ENCODE results near the gene GMPS. TPM values are rescaled to one million over a fixed set of nuclear protein-coding genes. Genes with fewer than 3 reads are reported as not detected.
"Not testable (repeated sequence)": the region's sequence is repeated elsewhere in the genome, so short reads cannot be mapped to it uniquely, and the experiment has no call there.

The GMPS gene
- polyA plus RNA-seq (2013): 62.4 and 63.9 TPM in 2 replicates

GRCh38 chr3:155870133-155870944 is at the start of gene GMPS:
TSS of gene GMPS (plus strand) at chr3:155870650. CDS start at chr3:155870871, 221 bp downstream.
- Histone ChIP-seq H4K12ac (ENCODE audit: low read depth, low read length) (peak within 1 kb of the TSS; percentile 91), H3K4me1 (ENCODE audit: control insufficient read depth in 1 of 2, insufficient read depth in 2 of 2, low read length in 2 of 2) (peaks cover 0 to 2% of the 10 kb centered on the region in 2 experiments), H3K4ac (ENCODE audit: low read depth, low read length) (peak within 1 kb of the TSS; percentile 75), H3K23ac (ENCODE audit: low read length) (no peak within 1 kb of the TSS), H3K79me1 (ENCODE audit: low read length) (peaks cover 14% of the 10 kb centered on the region), H3K36me3 (ENCODE audit: control insufficient read depth in 1 of 2, insufficient read depth in 2 of 2, low read length in 2 of 2) (no peaks in the 10 kb centered on the region), H3K27me3 (ENCODE audit: insufficient read depth, low read length) (no peaks in the 10 kb centered on the region), H3K79me2 (ENCODE audit: control insufficient read depth, insufficient read depth, low read length, poor library complexity) (peaks cover 19% of the 10 kb centered on the region), H2AFZ (ENCODE audit: insufficient read depth, low read length, poor library complexity) (peak within 1 kb of the TSS; percentile 97), H2BK5ac (ENCODE audit: low read depth, low read length, poor library complexity) (peak within 1 kb of the TSS; percentile 63), H2AK5ac (ENCODE audit: low read length) (no peak within 1 kb of the TSS), H3K9ac (ENCODE audit: low read length) (peak within 1 kb of the TSS; percentile 97), H3K27ac (ENCODE audit: low read depth, low read length) (peak within 1 kb of the TSS; percentile 94), H4K91ac (ENCODE audit: low read depth, low read length) (peak within 1 kb of the TSS; percentile 81), H2BK120ac (ENCODE audit: insufficient read depth, low read length, poor library complexity) (peak within 1 kb of the TSS; percentile 86), H2BK12ac (ENCODE audit: low read length) (no peak within 1 kb of the TSS), H3K18ac (ENCODE audit: low read length) (peak within 1 kb of the TSS; percentile 86), H4K8ac (ENCODE audit: low read depth, low read length) (peak within 1 kb of the TSS; percentile 90), H3K9me3 (ENCODE audit: insufficient read depth, low read depth, low read length) (peaks cover 1% of the 10 kb centered on the region), H3K4me3 (ENCODE audit: low read depth, low read length) (peak within 1 kb of the TSS; percentile 100), H3K14ac (ENCODE audit: low read length) (peak within 1 kb of the TSS; percentile 83), H3K4me2 (ENCODE audit: low read length) (peak within 1 kb of the TSS; percentile 76)
- no CpG with 5 or more reads among the region's 83 CpGs for WGBS (ENCODE audit: extremely low coverage, insufficient coverage, insufficient read length)
- DNase-seq: peak; percentile 94 to 96

- not testable (repeated sequence) for H3K9me3 ChIP-seq (ENCODE audit: insufficient read depth, low read depth, low read length); H3K18ac ChIP-seq (ENCODE audit: low read length); H3K4me3 ChIP-seq (ENCODE audit: low read depth, low read length); H3K14ac ChIP-seq (ENCODE audit: low read length); H3K9ac ChIP-seq (ENCODE audit: low read length); H2AK5ac ChIP-seq (ENCODE audit: low read length); H2BK12ac ChIP-seq (ENCODE audit: low read length); H3K23ac ChIP-seq (ENCODE audit: low read length); H3K27ac ChIP-seq (ENCODE audit: low read depth, low read length); H2BK5ac ChIP-seq (ENCODE audit: low read depth, low read length, poor library complexity); H3K27me3 ChIP-seq (ENCODE audit: insufficient read depth, low read length); H4K8ac ChIP-seq (ENCODE audit: low read depth, low read length); H4K91ac ChIP-seq (ENCODE audit: low read depth, low read length); H3K4ac ChIP-seq (ENCODE audit: low read depth, low read length); H3K4me2 ChIP-seq (ENCODE audit: low read length); H2AFZ ChIP-seq (ENCODE audit: insufficient read depth, low read length, poor library complexity); DNase-seq; H3K4me1 ChIP-seq (ENCODE audit: control insufficient read depth in 1 of 2, insufficient read depth in 2 of 2, low read length in 2 of 2); H4K12ac ChIP-seq (ENCODE audit: low read depth, low read length); H2BK120ac ChIP-seq (ENCODE audit: insufficient read depth, low read length, poor library complexity); H3K79me1 ChIP-seq (ENCODE audit: low read length); H3K79me2 ChIP-seq (ENCODE audit: control insufficient read depth, insufficient read depth, low read length, poor library complexity); H3K36me3 ChIP-seq (ENCODE audit: control insufficient read depth in 1 of 2, insufficient read depth in 2 of 2, low read length in 2 of 2)
- WGBS (ENCODE audit: extremely low coverage, insufficient coverage, insufficient read length): no CpG with 5 or more reads among the region's 13 CpGs
Measured at GRCh38 chr3:155828490-155829098, 41.9 kb upstream of the GMPS start.

- Histone ChIP-seq H3K79me1 (ENCODE audit: low read length) (no peaks in the 10 kb centered on the region), H3K9me3 (ENCODE audit: insufficient read depth, low read depth, low read length) (no peaks in the 10 kb centered on the region), H3K27ac (ENCODE audit: low read depth, low read length) (no peak overlapping the region), H4K12ac (ENCODE audit: low read depth, low read length) (no peak overlapping the region), H3K27me3 (ENCODE audit: insufficient read depth, low read length) (no peaks in the 10 kb centered on the region), H2AFZ (ENCODE audit: insufficient read depth, low read length, poor library complexity) (no peak overlapping the region), H2BK120ac (ENCODE audit: insufficient read depth, low read length, poor library complexity) (no peak overlapping the region), H3K36me3 (ENCODE audit: control insufficient read depth in 1 of 2, insufficient read depth in 2 of 2, low read length in 2 of 2) (peaks cover 1 to 4% of the 10 kb centered on the region in 2 experiments), H3K4me3 (ENCODE audit: low read depth, low read length) (no peak overlapping the region), H3K4me1 (ENCODE audit: control insufficient read depth in 1 of 2, insufficient read depth in 2 of 2, low read length in 2 of 2) (no peaks in the 10 kb centered on the region), H3K4me2 (ENCODE audit: low read length) (no peak overlapping the region), H3K18ac (ENCODE audit: low read length) (no peak overlapping the region), H2AK5ac (ENCODE audit: low read length) (no peak overlapping the region), H3K79me2 (ENCODE audit: control insufficient read depth, insufficient read depth, low read length, poor library complexity) (no peaks in the 10 kb centered on the region), H3K23ac (ENCODE audit: low read length) (no peak overlapping the region), H3K4ac (ENCODE audit: low read depth, low read length) (no peak overlapping the region), H3K14ac (ENCODE audit: low read length) (no peak overlapping the region), H2BK12ac (ENCODE audit: low read length) (no peak overlapping the region), H4K8ac (ENCODE audit: low read depth, low read length) (no peak overlapping the region), H3K9ac (ENCODE audit: low read length) (no peak overlapping the region), H2BK5ac (ENCODE audit: low read depth, low read length, poor library complexity) (no peak overlapping the region), H4K91ac (ENCODE audit: low read depth, low read length) (no peak overlapping the region)
- no CpG with 5 or more reads among the region's 9 CpGs for WGBS (ENCODE audit: extremely low coverage, insufficient coverage, insufficient read length)
- DNase-seq: no peak
Measured at GRCh38 chr3:155835341-155836071, 34.9 kb upstream of the GMPS start.

GRCh38 chr3:155843569-155843968 is 26.9 kb upstream of the GMPS start:
- Histone ChIP-seq H2BK120ac (ENCODE audit: insufficient read depth, low read length, poor library complexity) (no peak overlapping the region), H2AK5ac (ENCODE audit: low read length) (no peak overlapping the region), H3K36me3 (ENCODE audit: control insufficient read depth in 1 of 2, insufficient read depth in 2 of 2, low read length in 2 of 2) (peaks cover 0 to 3% of the 10 kb centered on the region in 2 experiments), H3K9ac (ENCODE audit: low read length) (no peak overlapping the region), H3K9me3 (ENCODE audit: insufficient read depth, low read depth, low read length) (no peaks in the 10 kb centered on the region), H2BK5ac (ENCODE audit: low read depth, low read length, poor library complexity) (no peak overlapping the region), H3K79me2 (ENCODE audit: control insufficient read depth, insufficient read depth, low read length, poor library complexity) (no peaks in the 10 kb centered on the region), H3K14ac (ENCODE audit: low read length) (no peak overlapping the region), H3K4me3 (ENCODE audit: low read depth, low read length) (no peak overlapping the region), H3K23ac (ENCODE audit: low read length) (no peak overlapping the region), H3K27me3 (ENCODE audit: insufficient read depth, low read length) (no peaks in the 10 kb centered on the region), H3K18ac (ENCODE audit: low read length) (no peak overlapping the region), H3K4me1 (ENCODE audit: control insufficient read depth in 1 of 2, insufficient read depth in 2 of 2, low read length in 2 of 2) (no peaks in the 10 kb centered on the region), H4K8ac (ENCODE audit: low read depth, low read length) (no peak overlapping the region), H3K27ac (ENCODE audit: low read depth, low read length) (no peak overlapping the region), H4K91ac (ENCODE audit: low read depth, low read length) (no peak overlapping the region), H4K12ac (ENCODE audit: low read depth, low read length) (no peak overlapping the region), H2AFZ (ENCODE audit: insufficient read depth, low read length, poor library complexity) (no peak overlapping the region), H2BK12ac (ENCODE audit: low read length) (no peak overlapping the region), H3K79me1 (ENCODE audit: low read length) (no peaks in the 10 kb centered on the region), H3K4me2 (ENCODE audit: low read length) (no peak overlapping the region), H3K4ac (ENCODE audit: low read depth, low read length) (no peak overlapping the region)
- no peak for DNase-seq
- WGBS (ENCODE audit: extremely low coverage, insufficient coverage, insufficient read length): no CpG with 5 or more reads among the region's 1 CpG
